GM21515 (cell line): ENCODE data around the gene LRCH1.

ENCODE experiments used
- ATAC-seq: cut with Tn5 transposase; IDR thresholded peaks from one replicate; pipeline ENCODE4 v1.9.1; 2021; ENCODE audit not compliant: unreplicated experiment

Gene LRCH1

DNA sequence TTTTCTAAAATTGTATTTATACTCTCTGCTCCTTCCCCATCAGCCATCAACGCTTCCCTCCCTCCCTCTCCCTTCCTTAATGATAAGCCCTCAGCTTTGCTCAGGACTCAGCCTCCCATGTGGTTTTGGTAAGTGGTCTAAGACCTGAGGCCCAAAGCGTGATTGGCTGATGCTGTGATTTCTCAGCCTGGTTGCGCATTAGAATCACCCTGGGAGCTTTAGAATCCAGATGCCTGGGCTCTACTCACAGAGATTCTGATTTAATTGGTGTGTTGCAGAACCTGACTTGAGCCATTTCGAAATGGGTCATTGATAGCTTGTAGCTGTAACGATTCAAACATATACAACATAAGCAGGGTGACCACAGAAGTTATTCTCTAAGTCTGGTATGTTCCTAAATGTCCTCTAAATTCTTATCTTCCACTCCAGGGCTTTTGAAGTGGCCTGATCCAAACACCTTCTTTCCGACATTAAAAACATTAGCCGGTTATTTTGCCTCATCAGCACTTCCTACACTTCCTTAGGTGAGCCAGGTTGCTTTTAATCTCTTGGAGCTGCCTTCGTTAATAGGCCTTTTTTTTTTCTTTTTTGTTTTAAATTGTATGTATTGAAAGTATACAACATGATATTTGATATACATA lies 60.6 kb downstream of the LRCH1 start:
- no peak for ATAC-seq

DNA sequence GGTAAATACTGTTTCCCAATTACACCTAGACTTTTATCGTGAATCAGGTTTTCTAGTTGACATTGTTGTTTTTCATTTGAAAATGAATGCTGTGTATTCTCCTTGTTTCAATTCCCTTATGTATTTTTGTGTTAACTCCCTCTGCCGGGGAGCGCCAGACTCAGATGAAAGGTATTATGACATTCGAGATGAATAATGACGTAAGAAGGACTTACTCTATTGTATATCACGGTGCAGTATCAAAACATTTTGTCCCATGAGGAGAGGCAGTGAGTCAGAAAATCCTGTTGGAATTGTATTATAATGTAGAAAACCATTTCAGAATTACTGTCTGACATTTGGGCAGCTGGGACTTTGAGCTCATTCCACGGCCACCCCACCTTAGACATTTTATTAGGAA lies 61.6 kb downstream of the LRCH1 start:
- no peak for ATAC-seq

DNA sequence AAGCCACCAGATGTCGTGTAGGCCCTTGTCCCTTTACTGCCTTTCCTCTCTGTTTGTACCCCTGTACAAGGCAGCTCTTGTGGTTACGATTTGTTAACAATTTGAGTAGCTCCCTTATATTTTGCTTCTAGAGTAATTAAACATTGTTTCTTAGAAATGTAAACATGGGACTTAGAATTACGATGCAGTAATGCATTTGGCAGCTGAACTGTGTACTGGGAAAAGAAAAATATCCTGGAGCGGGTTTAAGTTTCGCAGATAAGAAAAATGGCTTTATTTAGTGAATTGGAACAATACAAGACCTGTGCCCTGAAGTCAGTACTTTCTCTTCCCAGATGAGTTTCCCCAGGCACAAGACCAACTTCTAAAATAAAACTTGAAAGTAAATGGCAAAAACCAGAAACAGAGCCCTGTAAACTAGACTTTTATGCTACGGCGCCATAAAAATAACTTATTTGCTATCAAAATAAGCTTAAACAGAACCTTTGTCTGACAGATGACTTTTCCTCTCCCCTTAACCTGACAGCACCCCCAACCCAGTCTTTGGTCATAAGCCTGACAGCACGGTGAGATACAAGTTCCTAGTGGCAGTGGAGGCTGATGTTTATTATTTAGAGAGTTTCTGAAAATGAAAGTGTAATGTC lies 63.0 kb downstream of the LRCH1 start:
- ATAC-seq = no peak

DNA sequence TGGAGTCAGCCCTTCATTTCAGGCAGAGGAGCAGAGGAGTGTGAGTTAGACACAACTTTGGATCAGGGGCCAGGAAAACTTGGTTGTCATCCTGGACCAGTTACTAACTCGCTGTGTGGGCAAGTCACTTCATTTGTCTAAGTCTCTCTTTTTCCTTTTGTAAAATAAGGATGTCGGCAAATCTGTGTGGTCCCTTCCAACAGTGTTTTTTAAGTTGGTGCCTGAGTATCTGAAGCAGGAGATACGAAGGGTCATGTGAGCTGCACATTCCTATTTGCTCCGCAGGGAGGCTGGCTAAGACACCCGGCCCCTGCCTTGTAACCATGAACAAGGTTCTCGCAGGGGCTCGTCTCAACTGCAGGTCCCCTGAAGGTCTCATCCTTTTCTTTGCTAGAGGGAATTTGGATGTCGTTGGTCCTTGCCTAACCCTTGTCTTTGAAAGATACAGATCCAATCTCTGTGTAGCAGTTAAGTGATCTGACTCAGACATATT lies 64.3 kb downstream of the LRCH1 start:
- ATAC-seq = no peak

DNA sequence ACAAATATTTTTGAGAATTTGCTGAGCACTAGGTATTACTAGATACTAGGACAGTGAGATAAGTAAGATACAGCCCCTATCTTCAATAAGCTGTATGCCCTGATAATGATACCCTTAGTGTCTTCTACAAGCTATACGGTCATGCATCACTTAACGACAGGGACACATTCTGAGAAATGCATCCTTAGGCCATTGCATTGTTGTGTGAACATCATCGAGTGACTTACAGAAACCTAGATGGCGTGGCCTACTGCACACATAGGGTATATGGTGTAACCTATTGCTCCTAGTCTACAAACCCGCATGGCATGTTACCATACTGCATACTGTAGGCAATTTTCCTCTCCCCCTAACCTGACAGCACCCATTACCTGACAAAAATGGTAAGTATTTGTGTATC lies 64.9 kb downstream of the LRCH1 start:
- ATAC-seq = no peak

DNA sequence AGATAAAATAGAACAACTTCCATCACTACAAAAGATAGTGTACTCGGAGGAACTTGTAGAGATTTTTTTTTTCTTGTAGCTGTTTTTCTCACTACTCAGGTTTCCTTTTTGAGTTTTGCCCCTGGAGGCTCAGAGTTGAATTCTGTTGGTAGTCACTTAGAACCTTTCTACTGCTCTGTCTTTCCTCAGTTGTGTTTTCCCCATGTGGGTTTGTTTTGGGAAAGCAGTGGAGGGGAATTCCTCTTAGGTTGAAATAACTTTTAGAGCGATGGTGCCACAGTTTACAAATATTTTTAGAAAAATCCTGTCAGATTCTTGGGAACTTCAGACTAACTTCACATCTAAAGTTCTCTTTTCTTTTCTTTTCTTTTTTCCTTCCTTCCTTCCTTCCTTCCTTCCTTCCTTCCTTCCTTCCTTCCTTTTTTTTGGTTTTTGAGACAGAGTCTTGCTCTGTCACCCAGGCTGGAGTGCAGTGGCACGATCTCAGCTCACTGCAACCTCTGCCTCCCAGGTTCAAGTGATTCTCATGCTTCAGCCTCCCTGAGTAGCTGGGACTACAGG lies 65.8 kb downstream of the LRCH1 start:
- no peak for ATAC-seq

DNA sequence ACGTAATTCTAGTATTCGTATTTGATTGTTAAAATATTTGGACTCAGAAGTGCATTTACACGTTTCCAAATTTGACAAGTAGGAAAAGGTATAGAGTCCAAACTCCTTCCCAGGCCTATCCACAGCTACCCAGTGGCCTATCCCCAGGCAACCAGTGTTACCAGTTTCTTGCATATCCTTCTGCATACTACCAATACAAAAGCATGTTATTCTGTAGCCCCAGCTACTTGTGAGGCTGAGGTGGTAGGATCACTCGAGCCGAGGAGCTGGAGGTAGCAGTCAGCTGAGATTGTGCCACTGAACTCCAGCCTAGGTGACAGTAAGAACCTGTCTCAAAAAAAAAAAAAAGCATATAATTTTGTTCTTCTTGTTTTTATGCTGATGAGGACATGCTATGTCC lies 67.1 kb downstream of the LRCH1 start:
- ATAC-seq = no peak

GRCh38 chr13:46620471-46620870 lies 67.5 kb downstream of the LRCH1 start:
- ATAC-seq = no peak

DNA sequence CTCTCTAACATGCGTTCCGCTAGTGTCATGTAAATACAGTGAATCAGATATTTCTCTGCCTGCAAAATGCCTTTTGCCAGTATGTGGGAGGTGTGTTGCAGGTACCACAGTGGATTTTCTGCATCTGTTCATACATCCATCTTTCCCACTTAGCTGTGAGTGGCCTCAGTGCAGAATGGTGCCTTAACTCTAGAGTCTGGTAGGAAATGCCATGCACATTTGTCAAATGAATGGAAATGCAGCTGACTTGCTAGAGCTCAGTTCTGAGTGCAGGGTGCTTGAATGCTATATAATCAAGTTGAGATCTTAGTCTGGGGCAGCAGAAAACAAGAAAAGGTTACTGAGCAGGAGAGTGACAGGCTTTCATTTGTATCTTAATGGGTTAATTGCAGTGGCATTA lies 68.2 kb downstream of the LRCH1 start:
- no peak for ATAC-seq

- ATAC-seq = no peak
These were observed 69.0 kb downstream of the LRCH1 start for GRCh38 chr13:46621792-46622629.

DNA sequence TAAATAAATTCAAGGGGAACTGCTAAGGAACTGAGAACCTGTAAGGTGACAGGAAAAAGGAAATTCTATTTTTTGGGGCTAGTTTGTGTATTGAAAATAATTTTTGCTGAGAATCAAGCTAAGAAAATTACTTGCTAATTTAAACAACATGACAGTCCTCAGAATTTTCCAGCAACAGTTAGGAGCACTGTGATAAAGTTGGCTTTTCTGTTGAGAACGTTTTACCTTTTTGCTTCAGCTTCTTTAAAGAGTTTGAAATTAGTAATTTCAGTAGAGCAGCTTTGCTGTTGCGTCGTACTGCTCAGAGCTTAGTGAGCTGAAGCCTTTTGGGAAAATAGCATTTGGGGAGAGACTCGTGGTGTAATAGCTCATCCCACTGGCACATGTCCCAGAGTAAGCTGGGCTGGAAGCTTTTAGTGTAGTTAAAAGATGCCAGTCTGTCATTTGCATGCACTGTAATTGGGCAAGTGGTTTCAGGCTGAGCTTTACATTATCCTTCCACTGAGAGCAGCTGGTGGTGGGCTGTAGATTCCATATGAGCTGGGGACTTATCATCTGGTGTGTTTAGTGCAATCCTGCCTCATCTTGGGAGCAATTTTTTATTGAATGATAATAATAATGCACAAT lies 69.8 kb downstream of the LRCH1 start:
- ATAC-seq = no peak

DNA sequence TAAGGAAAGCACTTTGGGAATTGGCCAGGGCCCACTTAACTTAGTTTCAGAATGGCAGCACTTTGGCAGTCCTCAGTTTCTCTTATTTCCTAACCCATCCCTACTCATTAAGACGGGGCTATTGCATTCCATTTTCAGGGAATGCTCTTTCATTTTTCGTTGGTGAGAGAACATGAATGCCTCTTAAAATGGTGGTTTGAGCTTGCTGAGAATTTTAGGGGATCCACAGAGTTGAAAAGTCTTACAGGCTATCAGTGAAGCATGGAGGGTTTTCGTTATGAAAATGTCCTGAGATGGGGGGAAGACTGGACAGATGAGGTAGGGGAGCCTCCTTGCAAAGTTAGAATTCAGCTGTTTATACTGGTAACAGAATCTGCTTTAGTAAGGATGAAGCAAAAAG lies 71.4 kb downstream of the LRCH1 start:
- ATAC-seq = no peak

DNA sequence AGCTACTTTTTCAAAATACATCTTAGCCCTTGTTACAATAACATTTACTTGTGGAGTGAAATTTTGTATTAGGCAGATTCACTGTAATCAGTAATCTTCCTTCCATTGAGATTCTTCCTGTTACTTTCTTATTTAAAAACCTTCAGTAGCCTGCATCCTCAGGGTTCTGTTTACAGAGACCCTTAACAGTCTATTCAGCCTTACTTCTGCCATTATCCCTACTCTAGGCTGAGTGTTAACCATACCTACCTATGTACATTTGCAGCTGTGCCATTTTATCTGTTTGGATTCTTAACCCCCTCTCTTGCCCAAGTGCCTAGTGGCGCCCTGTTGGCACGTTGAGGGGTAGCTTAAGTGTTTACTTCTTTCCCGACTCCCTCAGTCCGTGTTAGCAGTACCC lies 71.9 kb downstream of the LRCH1 start:
- no peak for ATAC-seq

DNA sequence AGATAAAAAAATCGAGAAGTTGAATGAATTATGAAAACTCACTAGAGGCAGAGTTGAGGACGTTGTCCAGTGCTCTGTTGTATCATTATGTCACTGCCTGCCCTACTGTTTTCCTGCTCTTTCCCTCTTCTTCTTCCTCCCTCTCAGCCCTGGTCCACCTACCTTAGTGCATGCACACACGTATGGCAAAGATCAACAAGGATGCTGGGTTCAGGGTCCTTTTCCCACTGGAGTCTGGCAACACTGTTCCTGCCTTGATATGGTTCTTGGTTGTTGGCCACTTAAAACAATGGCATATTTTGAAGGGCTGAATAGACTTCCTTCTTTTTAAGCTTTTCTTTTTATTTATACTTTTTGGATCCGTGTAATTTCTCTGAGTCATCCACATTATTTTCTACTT lies 74.5 kb downstream of the LRCH1 start:
- ATAC-seq = no peak

DNA sequence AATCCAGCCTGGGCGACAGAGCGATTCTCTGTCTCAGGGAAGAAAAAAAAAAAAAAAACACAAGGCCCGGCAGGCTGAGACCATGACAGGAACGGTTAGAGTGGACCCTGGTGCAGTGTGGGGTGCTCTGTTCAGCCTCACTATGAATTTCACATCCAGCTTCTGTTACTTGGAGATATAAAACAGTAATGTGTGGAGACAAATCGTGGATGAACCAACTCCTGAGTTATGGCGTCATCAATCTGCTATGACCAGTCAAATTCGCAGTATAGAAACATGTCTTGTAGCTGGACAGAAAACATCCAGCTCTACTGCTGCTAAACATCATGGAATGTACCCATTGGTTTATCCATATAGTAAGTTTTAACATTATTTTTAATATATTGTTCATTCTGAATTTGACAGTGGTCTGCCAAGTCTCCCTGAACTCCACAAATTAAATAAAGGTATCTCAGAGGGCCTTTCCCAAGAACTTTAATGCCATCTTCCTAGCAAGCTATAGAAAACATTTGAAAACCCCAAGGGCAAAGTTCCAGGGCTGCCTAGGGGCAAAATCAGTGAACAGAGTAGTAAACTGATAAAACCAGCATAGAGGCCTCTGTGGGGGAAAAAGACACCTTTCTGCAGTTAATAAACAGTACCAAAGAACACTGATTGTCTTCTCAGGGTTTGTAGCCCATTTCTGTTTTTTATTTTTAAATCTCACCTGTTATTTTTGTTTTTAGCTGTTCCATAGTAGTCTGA lies 75.8 kb downstream of the LRCH1 start:
- ATAC-seq = no peak

DNA sequence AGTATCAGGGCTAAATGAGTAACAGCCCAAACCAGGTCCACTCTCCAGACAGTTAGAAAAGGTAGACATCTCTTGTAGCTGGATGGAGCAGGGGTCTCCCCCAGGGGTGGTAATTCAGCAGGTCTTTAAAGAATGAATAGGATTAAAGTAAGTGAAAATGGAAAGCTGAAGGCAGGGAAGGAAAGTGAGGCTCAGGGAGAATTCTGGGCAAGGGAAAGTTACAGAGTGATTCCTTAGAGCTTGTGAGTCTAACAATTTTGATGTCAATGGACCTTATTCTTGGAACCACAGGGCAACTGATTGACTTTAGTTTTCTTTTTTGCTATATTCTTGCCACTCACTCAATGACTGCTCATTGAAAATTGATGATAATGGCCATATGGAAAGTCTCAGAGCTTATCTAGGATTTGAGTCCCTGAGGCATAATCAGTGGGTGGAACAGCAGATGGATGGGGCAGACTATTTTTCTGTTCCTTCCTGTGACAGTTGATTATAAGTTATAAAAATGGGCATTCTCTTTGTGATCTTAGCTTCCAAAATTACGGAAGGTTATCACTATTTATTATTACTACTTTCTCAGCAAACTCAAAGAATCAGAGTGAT lies 76.9 kb downstream of the LRCH1 start:
- no peak for ATAC-seq

GRCh38 chr13:46630431-46631178 lies 77.6 kb downstream of the LRCH1 start:
- no peak for ATAC-seq

DNA sequence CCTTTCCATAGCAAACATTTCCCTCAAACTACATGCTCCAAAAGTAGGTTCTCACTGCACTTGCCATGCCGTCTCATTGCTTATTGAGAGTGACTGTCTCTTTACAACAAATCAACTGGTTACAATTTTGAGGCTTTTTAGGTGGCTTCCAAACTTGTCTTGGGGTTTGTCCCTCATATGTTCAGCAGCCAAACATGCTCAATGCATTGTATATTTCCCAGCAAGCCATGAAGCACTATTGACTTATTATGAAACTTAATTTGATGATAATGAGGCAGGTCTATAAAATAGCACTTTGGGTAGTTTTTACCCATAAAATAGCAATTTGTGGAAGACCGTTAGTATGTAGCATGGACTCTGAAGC lies 78.2 kb downstream of the LRCH1 start:
- no peak for ATAC-seq

DNA sequence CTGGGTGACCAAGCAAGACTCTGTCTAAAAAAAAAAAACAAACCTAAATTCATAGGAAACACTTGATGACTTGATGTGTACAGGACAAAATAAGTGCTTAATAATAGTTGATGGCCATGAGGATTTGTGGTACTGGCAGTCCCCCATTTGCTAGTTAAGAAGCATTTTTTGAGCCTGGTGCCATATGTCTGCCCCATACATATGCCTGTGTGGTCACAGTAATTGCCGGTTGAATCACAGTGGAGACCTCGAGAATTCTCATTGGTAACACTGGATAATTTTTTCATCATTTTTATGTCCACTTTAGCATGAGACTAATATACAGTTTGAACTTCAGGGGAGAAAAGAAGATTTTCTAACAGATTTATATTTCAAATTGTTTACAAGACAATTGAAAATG lies 79.2 kb downstream of the LRCH1 start:
- no peak for ATAC-seq

- ATAC-seq = no peak
These were observed 80.4 kb downstream of the LRCH1 start for GRCh38 chr13:46633416-46633815.
